Activated CD4-positive, alpha-beta T cell treated with anti-CD3 and anti-CD28 coated beads, Interleukin-2, amount 10 ng/mL, durations not matched to agents 24 days and 14 days (primary cell): ENCODE data around the gene SPATA13. TPM values are rescaled to one million over a fixed set of nuclear protein-coding genes. Genes with fewer than 3 reads are reported as not detected.
"Not testable (repeated sequence)": the region's sequence is repeated elsewhere in the genome, so short reads cannot be mapped to it uniquely, and the experiment has no call there.

Experiments
- DNase-seq: peaks from one replicate; pipeline ENCODE4 v3.0.0; 2022
- H3K27ac Mint-ChIP-seq: one replicate; pipeline ENCODE4 v1.8.0; 2022; ENCODE audit warnings: mild to moderate bottlenecking, mixed read lengths
- H3K27me3 Mint-ChIP-seq: one replicate; pipeline ENCODE4 v1.8.0; 2022; ENCODE audit warnings: mixed read lengths
- H3K36me3 Mint-ChIP-seq: one replicate; pipeline ENCODE4 v1.8.0; 2022; ENCODE audit warnings: low read depth, mild to moderate bottlenecking, mixed read lengths
- H3K4me1 Mint-ChIP-seq: one replicate; pipeline ENCODE4 v1.8.0; 2021; ENCODE audit warnings: mixed read lengths
- H3K4me3 Mint-ChIP-seq: one replicate; pipeline ENCODE4 v1.8.0; 2022; ENCODE audit warnings: mild to moderate bottlenecking, moderate library complexity, mixed read lengths
- H3K9me3 Mint-ChIP-seq: one replicate; pipeline ENCODE4 v1.8.0; 2021; ENCODE audit warnings: mixed read lengths
- intact Hi-C: fragments of 100-400 bp; cut with micrococcal nuclease; formaldehyde crosslinking; loops from one replicate; pipeline ENCODE4 v1.15.1; 2023
- total RNA-seq: library from RNA; stranded (reverse); gene quantifications from 2 replicates; pipeline ENCODE4 v1.2.3, GENCODE V29; 2022

The SPATA13 gene
- total RNA-seq = 41.9 and 43.6 TPM in 2 replicates

GRCh38 chr13:24160458-24161009, at the start of gene SPATA13:
Gene SPATA13, plus strand, starts transcription at chr13:24160720. Its CDS starts 62,210 bp downstream, at chr13:24222930.
- intact Hi-C loops = loop anchor here (1.0 to 5.0 kb wide), 7 partner anchors 27 to 783 kb away; partner anchors contain the start of gene PARP4
- peaks cover 6% of the 10 kb centered on the region for H3K36me3 Mint-ChIP-seq

GRCh38 chr13:24112791-24113190, 47.7 kb upstream of the SPATA13 start:
- H3K27me3 Mint-ChIP-seq = peaks cover 33% of the 10 kb centered on the region
- intact Hi-C loops = no loop called here
- no peak overlapping the region for H3K4me3 Mint-ChIP-seq
- H3K27ac Mint-ChIP-seq = no peak overlapping the region
- no peaks in the 10 kb centered on the region for H3K9me3 Mint-ChIP-seq
- DNase-seq = no peak
- H3K4me1 Mint-ChIP-seq = peaks cover 2% of the 10 kb centered on the region
- no peaks in the 10 kb centered on the region for H3K36me3 Mint-ChIP-seq

More at GRCh38 chr13:24160458-24161009, at the start of gene SPATA13:
- peak within 1 kb of the TSS; percentile 90 for H3K27ac Mint-ChIP-seq
- H3K4me1 Mint-ChIP-seq = peaks cover 21% of the 10 kb centered on the region
- H3K27me3 Mint-ChIP-seq = peaks cover 27% of the 10 kb centered on the region
- H3K9me3 Mint-ChIP-seq = no peaks in the 10 kb centered on the region
- peak within 1 kb of the TSS; percentile 95 for H3K4me3 Mint-ChIP-seq
- peak; percentile 97 for DNase-seq

GRCh38 chr13:24115671-24116070, 44.8 kb upstream of the SPATA13 start:
- H3K4me1 Mint-ChIP-seq = peaks cover 8% of the 10 kb centered on the region
- no peak for DNase-seq
- intact Hi-C loops = no loop called here
- no peak overlapping the region for H3K27ac Mint-ChIP-seq
- H3K9me3 Mint-ChIP-seq = no peaks in the 10 kb centered on the region
- H3K27me3 Mint-ChIP-seq = peaks cover 28% of the 10 kb centered on the region
- no peaks in the 10 kb centered on the region for H3K36me3 Mint-ChIP-seq
- no peak overlapping the region for H3K4me3 Mint-ChIP-seq

GRCh38 chr13:24116131-24116530, 44.4 kb upstream of the SPATA13 start:
- DNase-seq = no peak
- no peak overlapping the region for H3K27ac Mint-ChIP-seq
- intact Hi-C loops = no loop called here
- no peaks in the 10 kb centered on the region for H3K36me3 Mint-ChIP-seq
- no peak overlapping the region for H3K4me3 Mint-ChIP-seq
- H3K9me3 Mint-ChIP-seq = no peaks in the 10 kb centered on the region
- peaks cover 33% of the 10 kb centered on the region for H3K27me3 Mint-ChIP-seq
- H3K4me1 Mint-ChIP-seq = peaks cover 13% of the 10 kb centered on the region

- Mint-ChIP-seq H3K4me3 (no peak overlapping the region), H3K4me1 (peaks cover 25% of the 10 kb centered on the region), H3K27me3 (peaks cover 27% of the 10 kb centered on the region), H3K27ac (no peak overlapping the region), H3K9me3 (no peaks in the 10 kb centered on the region), H3K36me3 (no peaks in the 10 kb centered on the region)
- intact Hi-C loops = no loop called here
- no peak for DNase-seq
These were observed 41.9 kb upstream of the SPATA13 start for GRCh38 chr13:24118576-24118975.

GRCh38 chr13:24119626-24120508, 40.7 kb upstream of the SPATA13 start:
- intact Hi-C loops = no loop called here
- DNase-seq = no peak
- H3K27me3 Mint-ChIP-seq = peaks cover 26% of the 10 kb centered on the region
- no peaks in the 10 kb centered on the region for H3K36me3 Mint-ChIP-seq
- peaks cover 30% of the 10 kb centered on the region for H3K4me1 Mint-ChIP-seq
- no peak overlapping the region for H3K4me3 Mint-ChIP-seq
- no peaks in the 10 kb centered on the region for H3K9me3 Mint-ChIP-seq
- no peak overlapping the region for H3K27ac Mint-ChIP-seq

- Mint-ChIP-seq H3K4me1 (peaks cover 36% of the 10 kb centered on the region), H3K27me3 (peaks cover 33% of the 10 kb centered on the region)
- H3K27ac Mint-ChIP-seq, H3K36me3 Mint-ChIP-seq, H3K9me3 Mint-ChIP-seq, DNase-seq, H3K4me3 Mint-ChIP-seq: not testable (repeated sequence)
- intact Hi-C loops = loop anchor here (1.0 kb wide), 1 partner anchor 25 kb away; no protein-coding TSS in a partner anchor
These were observed 38.5 kb upstream of the SPATA13 start for GRCh38 chr13:24122045-24122444.

- DNase-seq = no peak
- Mint-ChIP-seq H3K9me3 (no peaks in the 10 kb centered on the region), H3K27ac (no peak overlapping the region), H3K4me3 (no peak overlapping the region), H3K27me3 (peaks cover 31% of the 10 kb centered on the region), H3K4me1 (peaks cover 37% of the 10 kb centered on the region), H3K36me3 (no peaks in the 10 kb centered on the region)
- intact Hi-C loops = loop anchor here (1.0 kb wide), 1 partner anchor 25 kb away; no protein-coding TSS in a partner anchor
These were observed 38.0 kb upstream of the SPATA13 start for GRCh38 chr13:24122569-24122968.

- no peak for DNase-seq
- H3K27ac Mint-ChIP-seq = no peak overlapping the region
- no peaks in the 10 kb centered on the region for H3K36me3 Mint-ChIP-seq
- no peaks in the 10 kb centered on the region for H3K9me3 Mint-ChIP-seq
- no peak overlapping the region for H3K4me3 Mint-ChIP-seq
- intact Hi-C loops = no loop called here
- peaks cover 31% of the 10 kb centered on the region for H3K27me3 Mint-ChIP-seq
- peaks cover 34% of the 10 kb centered on the region for H3K4me1 Mint-ChIP-seq
These were observed 36.8 kb upstream of the SPATA13 start for GRCh38 chr13:24123761-24124160.

GRCh38 chr13:24124789-24125476, 35.6 kb upstream of the SPATA13 start:
- Mint-ChIP-seq H3K9me3 (no peaks in the 10 kb centered on the region), H3K27me3 (peaks cover 31% of the 10 kb centered on the region), H3K36me3 (no peaks in the 10 kb centered on the region), H3K4me1 (peaks cover 32% of the 10 kb centered on the region), H3K4me3 (no peak overlapping the region), H3K27ac (no peak overlapping the region)
- intact Hi-C loops = no loop called here
- no peak for DNase-seq

GRCh38 chr13:24127116-24127631, 33.3 kb upstream of the SPATA13 start:
- DNase-seq = peak; percentile 59
- intact Hi-C loops = no loop called here
- Mint-ChIP-seq H3K27me3 (peaks cover 26% of the 10 kb centered on the region), H3K36me3 (peaks cover 2% of the 10 kb centered on the region), H3K4me3 (no peak overlapping the region), H3K4me1 (peaks cover 19% of the 10 kb centered on the region), H3K27ac (no peak overlapping the region), H3K9me3 (peaks cover 10% of the 10 kb centered on the region)

GRCh38 chr13:24128112-24128511, 32.4 kb upstream of the SPATA13 start:
- Mint-ChIP-seq H3K36me3 (peaks cover 4% of the 10 kb centered on the region), H3K4me1 (peaks cover 18% of the 10 kb centered on the region), H3K27me3 (peaks cover 24% of the 10 kb centered on the region), H3K4me3 (no peak overlapping the region), H3K27ac (no peak overlapping the region), H3K9me3 (peaks cover 14% of the 10 kb centered on the region)
- no peak for DNase-seq
- intact Hi-C loops = no loop called here

GRCh38 chr13:24128962-24129361, 31.6 kb upstream of the SPATA13 start:
- intact Hi-C loops = no loop called here
- Mint-ChIP-seq H3K27ac (no peak overlapping the region), H3K36me3 (peaks cover 4% of the 10 kb centered on the region), H3K4me1 (peaks cover 22% of the 10 kb centered on the region), H3K27me3 (peaks cover 27% of the 10 kb centered on the region), H3K9me3 (peaks cover 18% of the 10 kb centered on the region), H3K4me3 (no peak overlapping the region)
- no peak for DNase-seq
